NCI-H1694 treated with DMSO at 0.1 percent for 48 hours (cell line): Measurements from ENCODE around the gene RBBP4.

Experiments used
- DNase-seq: peaks from one replicate; lab custom pipeline; 2025; lab: John Stamatoyannopoulos, UW

RBBP4 gene

DNA sequence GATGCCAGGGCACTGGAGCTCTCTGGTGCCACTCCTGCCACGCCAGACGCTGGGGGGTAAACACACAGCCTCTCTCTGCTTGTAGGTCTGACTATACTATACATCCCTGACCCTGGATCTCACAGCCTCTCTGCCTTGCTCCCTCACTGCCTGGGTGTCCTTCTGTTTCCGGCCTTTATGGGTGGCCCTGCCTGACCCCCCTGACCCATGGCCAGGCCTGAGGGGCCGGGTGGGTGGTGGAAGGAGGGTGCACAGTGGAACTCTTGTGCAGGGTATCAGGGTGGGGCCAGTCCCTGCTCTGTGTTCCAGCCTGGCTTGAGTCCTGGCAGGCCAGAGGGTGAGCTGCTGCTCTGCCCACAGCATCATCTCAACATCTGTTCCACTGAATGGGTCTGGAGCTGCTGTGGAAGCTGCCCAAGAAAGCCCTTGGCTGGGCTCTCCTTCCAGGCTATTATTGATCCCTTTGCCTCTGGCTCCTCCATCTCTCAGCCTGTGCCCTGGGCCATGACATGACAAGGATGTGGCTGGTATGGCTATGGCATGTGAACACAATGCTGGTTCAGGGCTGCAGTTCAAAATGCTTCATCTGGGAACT lies 68.8 kb downstream of the RBBP4 start:
- DNase-seq: no peak

- DNase-seq: peak; percentile 11
Observed at GRCh38 chr1:32724678-32725614, 73.9 kb downstream of the RBBP4 start.

GRCh38 chr1:32725615-32725982 lies 74.6 kb downstream of the RBBP4 start:
- DNase-seq: no peak

- DNase-seq: no peak
Observed at GRCh38 chr1:32727876-32728275, 76.9 kb downstream of the RBBP4 start.

GRCh38 chr1:32728413-32729077 lies 77.5 kb downstream of the RBBP4 start:
- DNase-seq: no peak

- peak; percentile 9 for DNase-seq
Observed at GRCh38 chr1:32729254-32730046, 78.4 kb downstream of the RBBP4 start.

DNA sequence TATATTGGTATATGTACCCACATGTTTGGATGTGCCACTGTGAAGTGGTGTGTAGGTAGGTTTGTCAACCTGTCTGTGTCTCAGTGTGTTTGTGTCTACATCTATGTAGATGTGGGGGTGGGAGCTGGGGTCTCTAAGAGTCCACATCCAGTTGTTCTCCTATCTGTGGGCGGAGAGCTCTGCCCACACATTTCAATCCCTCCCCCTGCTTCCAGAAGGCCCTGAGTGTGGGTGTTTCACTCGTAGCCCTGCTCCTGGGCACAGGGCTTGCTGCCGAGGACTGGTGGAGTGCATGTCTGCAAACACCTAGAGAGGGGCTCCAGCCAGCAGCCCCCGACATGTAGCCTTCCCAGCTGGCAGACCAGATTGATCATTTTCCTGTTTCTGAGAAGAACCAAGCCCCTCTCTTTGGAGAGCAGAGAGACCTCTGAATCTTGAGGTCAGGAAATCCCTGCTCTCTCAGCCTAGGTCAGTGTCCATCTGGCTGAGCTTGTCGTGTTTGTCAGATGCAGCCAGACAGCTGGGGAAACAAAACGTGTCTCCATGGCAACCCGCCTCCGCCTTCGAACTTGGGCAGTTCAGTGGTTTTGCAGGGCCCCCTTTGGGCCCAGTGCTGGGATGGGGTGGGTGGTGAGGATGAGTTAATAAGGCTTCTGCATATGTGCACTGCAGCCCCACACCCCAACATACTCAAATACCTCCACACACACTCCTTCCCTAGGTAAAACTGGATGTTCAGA lies 82.7 kb downstream of the RBBP4 start:
- DNase-seq: no peak
